GM12873 (cell line): ENCODE measurements around the gene PIGQ.

ENCODE experiments used
- CTCF ChIP-seq: IDR thresholded peaks from 2 replicates; pipeline ENCODE4 v1.5.1; 2012; ENCODE audit warnings: low read depth, mild to moderate bottlenecking, moderate library complexity, low read length, control low read depth; ENCODE audit not compliant: insufficient read depth; ENCODE audit errors: missing control alignments

Gene PIGQ

DNA sequence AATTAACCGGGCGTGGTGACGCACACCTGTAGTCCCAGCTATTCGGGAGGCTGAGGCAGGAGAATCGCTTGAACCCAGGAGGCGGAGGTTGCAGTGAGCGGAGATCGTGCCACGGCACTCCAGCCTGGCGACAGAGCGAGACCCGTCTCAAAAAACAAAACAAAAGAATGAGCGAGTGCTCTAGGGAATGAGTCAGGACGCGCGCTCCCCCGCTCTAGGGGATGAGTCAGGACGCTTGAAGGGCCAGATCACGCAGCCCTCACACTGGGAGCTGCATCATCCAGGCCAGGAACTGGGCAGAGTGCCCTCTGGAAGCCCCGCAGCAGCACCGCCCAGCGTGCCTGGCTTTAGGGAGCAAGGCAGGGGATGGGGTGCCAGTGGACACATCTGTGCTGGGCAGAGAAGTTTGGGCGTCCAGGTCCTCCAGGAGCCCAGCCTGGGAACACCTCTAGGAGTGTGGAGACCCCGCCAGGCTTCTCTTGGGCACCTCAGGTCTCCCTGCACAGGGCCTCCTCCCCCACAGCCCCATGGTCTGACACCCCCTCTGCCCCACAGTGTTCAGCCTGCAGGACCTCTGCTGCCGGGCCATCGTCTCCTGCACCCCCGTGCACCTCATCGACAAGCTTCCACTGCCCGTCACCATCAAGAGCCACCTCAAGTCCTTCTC is 57.2 kb downstream of the PIGQ start:
- no peak for TF ChIP-seq CTCF

GRCh38 chr16:627454-628239 is 57.9 kb downstream of the PIGQ start:
- TF ChIP-seq CTCF: no peak

- TF ChIP-seq CTCF: no peak
These were observed 58.7 kb downstream of the PIGQ start for GRCh38 chr16:628321-629061.

- TF ChIP-seq CTCF: no peak
These were observed 59.5 kb downstream of the PIGQ start for GRCh38 chr16:629185-629832.

GRCh38 chr16:629833-630248 is 60.1 kb downstream of the PIGQ start:
- TF ChIP-seq CTCF: no peak

GRCh38 chr16:630249-630814 is 60.6 kb downstream of the PIGQ start:
- TF ChIP-seq CTCF: no peak
